K562 (cell line): ENCODE data around the gene COX6A1. TPM values are rescaled to one million over a fixed set of nuclear protein-coding genes. Genes with fewer than 3 reads are reported as not detected.

Source experiments
- ATAC-seq: fragments of 200-7000 bp; cut with Tn5 transposase; 3 replicates; pipeline ENCODE4 v1.9.1; 2020; ENCODE audit warnings: moderate library complexity
- BruUV-seq: library from RNA; stranded (reverse); fragments of 400-500 nt; replicated peaks from 2 replicates; lab custom pipeline; 2021; lab: Mats Ljungman, UMichigan
- CTCF ChIA-PET: fragments of 300-600 bp; formaldehyde crosslinking; extraction: SDS; loops from one replicate; lab custom pipeline; 2021; ENCODE audit warnings: low intra/inter-chr PET ratio; lab: Yijun Ruan, JAX
- POLR2A ChIA-PET: fragments of 300-600, 350-650 bp; sonication (Branson Sonifier 250); formaldehyde crosslinking; extraction: SDS; loops from one replicate; lab custom pipeline; 2021; ENCODE audit warnings: antibody characterized with exemption, inconsistent platforms; lab: Yijun Ruan, JAX
- DNase-seq, 4 experiments: peaks; one replicate each; pipeline versions ENCODE4 v3.0.0 to v3.0.0-alpha.2; 2011 to 2018; ENCODE audit warnings: low spot score in 3 of 4, mixed read lengths in 3 of 4; ENCODE audit errors: extremely low read depth in 1 of 4
- FAIRE-seq: peaks from 2 replicates; lab custom pipeline; 2011; peaks lifted over from hg19 to GRCh38; lab: Jason Lieb, UNC
- H2AFZ ChIP-seq: 2 replicates; pipeline ENCODE4 v1.6.0; 2011; ENCODE audit warnings: low read depth, low read length, control low read depth, inconsistent platforms
- H3K27ac ChIP-seq: fragments of 200-600 bp; 3 replicates; pipeline ENCODE4 v1.8.0; 2011; ENCODE audit warnings: low read depth, mild to moderate bottlenecking, control low read depth, inconsistent platforms, low read length, moderate library complexity, mixed read lengths; ENCODE audit errors: extremely low read depth
- H3K27me3 ChIP-seq, 2 experiments: fragments of 300-600 bp in 1 of 2; 2 replicates in 1 of 2; 3 replicates in 1 of 2; pipeline versions ENCODE4 v1.6.0 to v1.8.0; 2011; ENCODE audit warnings: inconsistent platforms in 2 of 2, low read length in 2 of 2, mild to moderate bottlenecking in 1 of 2, mixed read lengths in 1 of 2, moderate library complexity in 1 of 2; ENCODE audit not compliant: control insufficient read depth in 2 of 2, insufficient read depth in 2 of 2
- H3K36me3 ChIP-seq: fragments of 300-600 bp; 3 replicates; pipeline ENCODE4 v1.8.0; 2011; ENCODE audit warnings: mild to moderate bottlenecking, low read length, inconsistent platforms; ENCODE audit not compliant: control insufficient read depth, insufficient read depth
- H3K4me1 ChIP-seq, 2 experiments: fragments of 200-600 bp in 1 of 2; replicated peaks in 1 of 2; 2 replicates in 1 of 2; 3 replicates in 1 of 2; pipeline versions ENCODE4 v1.5.1 to v1.8.0; 2011; ENCODE audit warnings: inconsistent platforms in 2 of 2, low read length in 2 of 2, mild to moderate bottlenecking in 1 of 2, mixed read lengths in 1 of 2, moderate library complexity in 1 of 2; ENCODE audit not compliant: control insufficient read depth in 2 of 2, insufficient read depth in 2 of 2
- H3K4me2 ChIP-seq: 2 replicates; pipeline ENCODE4 v1.6.1; 2011; ENCODE audit warnings: low read length, control low read depth, inconsistent platforms, mixed read lengths; ENCODE audit not compliant: insufficient read depth
- H3K4me3 ChIP-seq: fragments of 200-600 bp; sonication (generic), shearing (Covaris generic); 2 replicates; pipeline ENCODE4 v1.5.1; 2016; ENCODE audit warnings: control low read depth, inconsistent platforms
- H3K79me2 ChIP-seq: fragments of 200-600 bp; 3 replicates; pipeline ENCODE4 v1.8.0; 2011; ENCODE audit warnings: low read length, inconsistent platforms; ENCODE audit not compliant: control insufficient read depth, insufficient read depth
- H3K9ac ChIP-seq, 2 experiments: 2 replicates each; pipeline versions ENCODE4 v1.6.0 to v1.6.1; 2011; ENCODE audit warnings: low read depth in 2 of 2, low read length in 2 of 2, control low read depth in 1 of 2, inconsistent platforms in 1 of 2, mild to moderate bottlenecking in 1 of 2, mixed read lengths in 1 of 2; ENCODE audit not compliant: insufficient read depth in 1 of 2
- H3K9me1 ChIP-seq: one replicate; pipeline ENCODE4 v1.6.0; 2011; ENCODE audit warnings: inconsistent platforms, mild to moderate bottlenecking, low read length, moderate library complexity; ENCODE audit not compliant: control insufficient read depth, insufficient read depth
- H3K9me3 ChIP-seq: replicated peaks from 2 replicates; pipeline ENCODE4 v1.5.1; 2011; ENCODE audit warnings: low read depth, low read length, inconsistent platforms; ENCODE audit not compliant: control insufficient read depth, insufficient read depth
- H4K20me1 ChIP-seq: replicated peaks from 2 replicates; pipeline ENCODE4 v1.6.1; 2011; ENCODE audit warnings: low read length, inconsistent platforms, mixed read lengths; ENCODE audit not compliant: control insufficient read depth, insufficient read depth
- ARHGAP35 ChIP-seq: fragments of 450-650 bp; IDR thresholded peaks from 2 replicates; pipeline ENCODE4 v1.6.1; 2018; ENCODE audit not compliant: partially characterized antibody
- ARNT ChIP-seq, 2 experiments: fragments of 450-650 bp; IDR thresholded peaks; 2 replicates each; pipeline ENCODE4 v1.6.1; 2016; ENCODE audit warnings: mild to moderate bottlenecking in 1 of 2
- BCOR ChIP-seq: fragments of 450-650 bp; IDR thresholded peaks from 2 replicates; pipeline ENCODE4 v1.6.1; 2016
- CBX3 ChIP-seq, 2 experiments: IDR thresholded peaks; 1 replicate in 1 of 2; 2 replicates in 1 of 2; pipeline ENCODE4 v1.6.1; 2012; ENCODE audit warnings: inconsistent platforms in 2 of 2, low read length in 2 of 2, borderline replicate concordance in 1 of 2, control low read depth in 1 of 2
- ESRRB ChIP-seq: fragments of 250-450 bp; sonication (Bioruptor Pico); IDR thresholded peaks from 2 replicates; pipeline ENCODE4 v1.5.0; 2020; ENCODE audit warnings: mild to moderate bottlenecking, moderate library complexity, borderline replicate concordance
- ETS2 ChIP-seq: IDR thresholded peaks from 2 replicates; pipeline ENCODE4 v1.6.1; 2016; ENCODE audit warnings: borderline replicate concordance, missing genetic modification characterization, mild to moderate bottlenecking, moderate library complexity, missing compliant biosample characterization; ENCODE audit not compliant: poor library complexity, severe bottlenecking
- GATAD2B ChIP-seq: fragments of 450-650 bp; IDR thresholded peaks from 2 replicates; pipeline ENCODE4 v1.6.1; 2017; ENCODE audit warnings: mild to moderate bottlenecking, borderline replicate concordance
- KLF13 ChIP-seq: fragments of 450-650 bp; IDR thresholded peaks from 2 replicates; pipeline ENCODE4 v1.6.1; 2016; ENCODE audit warnings: missing genetic modification characterization, low read depth, mild to moderate bottlenecking, missing compliant biosample characterization, moderate library complexity, borderline replicate concordance
- MECOM ChIP-seq: fragments of 250-450 bp; sonication (Bioruptor Pico); IDR thresholded peaks from 2 replicates; pipeline ENCODE4 v1.8.0; 2022; ENCODE audit warnings: inconsistent platforms
- RBFOX2 ChIP-seq: fragments of 200-400 bp; formaldehyde crosslinking; IDR thresholded peaks from 2 replicates; pipeline ENCODE4 v1.6.1; 2017; ENCODE audit warnings: low read depth, mild to moderate bottlenecking, low read length, moderate library complexity
- RBM15 ChIP-seq: fragments of 200-400 bp; formaldehyde crosslinking; IDR thresholded peaks from 2 replicates; pipeline ENCODE4 v1.6.1; 2018; ENCODE audit warnings: mild to moderate bottlenecking, low read length, moderate library complexity; ENCODE audit not compliant: insufficient read depth
- SP1 ChIP-seq: sonication (generic); formaldehyde crosslinking; IDR thresholded peaks from 2 replicates; pipeline ENCODE4 v1.8.1; 2022; ENCODE audit warnings: mild to moderate bottlenecking, missing genetic modification reagents
- TAF1 ChIP-seq: IDR thresholded peaks from 2 replicates; pipeline ENCODE4 v1.6.1; 2011; ENCODE audit warnings: mild to moderate bottlenecking, low read length, moderate library complexity; ENCODE audit not compliant: insufficient read depth, control insufficient read depth, severe bottlenecking; ENCODE audit errors: extremely low read depth
- TCF7 ChIP-seq: sonication (generic); IDR thresholded peaks from 2 replicates; pipeline ENCODE4 v1.6.1; 2016; ENCODE audit warnings: antibody characterized with exemption, borderline replicate concordance
- ZNF561 ChIP-seq: fragments of 450-650 bp; formaldehyde crosslinking; conservative IDR thresholded peaks from 2 replicates; pipeline ENCODE4 v1.4.0; 2020; ENCODE audit warnings: mild to moderate bottlenecking, moderate library complexity
- WGBS: fragments of 100-300 bp; shearing (Covaris generic); methylation state at CpG from one replicate; pipeline ENCODE4 v1.1.6; 2016; ENCODE audit warnings: low coverage, mixed read lengths; ENCODE audit not compliant: insufficient coverage; ENCODE audit errors: missing lambda C conversion rate; 5-methylcytosine and 5-hydroxymethylcytosine counted together
- in situ Hi-C: fragments of 300-500 bp; cut with MboI; formaldehyde crosslinking; loops from 4 replicates; pipeline ENCODE4 v1.15.0; 2018; ENCODE audit warnings: inconsistent platforms, mixed read lengths
- intact Hi-C: fragments of 100-400 bp; cut with micrococcal nuclease; formaldehyde crosslinking; loops from 2 replicates; pipeline ENCODE4 v1.14.2; 2022
- polyA plus RNA-seq, 8 experiments: library from polyadenylated mRNA; depleted of rRNA in 4 of 8; stranded (reverse) in 5 of 8; unstranded in 3 of 8; fragments of >200 nt; fragmentation: Nextera tagmentation in 2 of 8; fragmentation: Illumina TruSeq in 1 of 8; extraction: Ambion mirVana in 2 of 8; extraction: Trizol in 1 of 8; gene quantifications; 2 replicates each; pipeline versions ENCODE4 v1.2.1 to v1.2.3, GENCODE V29; 2011 to 2014; ENCODE audit warnings: inconsistent platforms in 1 of 8, missing spikeins in 1 of 8
- total RNA-seq, 7 experiments: library from RNA; depleted of rRNA in 6 of 7; stranded (reverse); fragments of >200 nt in 6 of 7; fragmentation: Illumina TruSeq in 2 of 7; extraction: Trizol in 2 of 7; gene quantifications; 2 replicates each; pipeline versions ENCODE4 v1.2.1 to v1.2.3, GENCODE V29; 2011 to 2021; ENCODE audit warnings: low replicate concordance in 1 of 7
- TF ChIP-seq, protein P1 (sequence below): fragments of 250-450 bp; sonication (Bioruptor Pico); IDR thresholded peaks from 2 replicates; pipeline ENCODE4 v1.5.0; 2020; ENCODE audit warnings: mild to moderate bottlenecking

The COX6A1 gene
- total and polyA plus RNA-seq, 9 of the 15 experiments (the other 6 are each of a cell fraction or from before 2014, with no cell fraction given) = 414 to 4,142 (median 931) TPM

DNA sequence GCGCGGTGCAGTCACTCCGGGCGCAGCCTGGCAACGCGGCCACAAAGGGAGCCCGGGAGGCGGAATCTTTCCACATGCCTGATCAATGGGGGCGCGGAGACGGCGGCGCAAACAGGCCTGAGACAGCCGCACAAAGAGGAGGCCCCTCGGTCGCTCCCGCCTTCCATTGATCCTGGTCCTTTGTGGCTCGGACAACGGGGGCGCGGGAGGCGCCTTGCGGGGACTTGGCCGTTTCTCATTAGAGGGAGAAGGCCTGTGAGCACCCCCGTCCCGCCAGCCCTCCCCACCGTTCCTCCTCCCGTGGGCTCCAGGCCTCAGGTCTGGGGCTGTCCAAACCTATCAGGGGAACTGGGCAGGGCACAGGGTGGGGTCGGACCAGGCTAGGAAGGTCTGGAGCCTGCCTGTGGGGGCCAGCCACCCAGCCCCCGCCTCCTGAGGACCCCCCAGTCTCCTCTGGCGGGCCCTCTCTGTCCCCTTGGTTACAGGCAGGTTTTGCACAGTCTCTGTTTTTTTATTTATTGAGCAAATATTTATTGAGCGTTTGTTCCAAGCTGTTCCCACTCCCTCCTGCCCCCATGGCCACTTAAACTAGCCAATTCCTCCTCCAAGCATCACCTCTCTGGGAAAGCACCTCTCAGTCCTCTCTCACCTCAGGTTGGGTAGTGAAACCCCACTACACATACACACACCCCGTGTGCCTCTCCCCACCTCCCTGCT, 39.9 kb upstream of the COX6A1 start (continued):
- TF ChIP-seq ZNF561 (CRISPR knock-in tag) (no peak), BCOR (no peak), RBM15 (no peak), CBX3 (IDR thresholded peaks at IDR 0.05; ENCODE audit: borderline replicate concordance in 1 of 2, low read length in 2 of 2) (no peak), TAF1 (no peak), ARHGAP35 (no peak)

DNA sequence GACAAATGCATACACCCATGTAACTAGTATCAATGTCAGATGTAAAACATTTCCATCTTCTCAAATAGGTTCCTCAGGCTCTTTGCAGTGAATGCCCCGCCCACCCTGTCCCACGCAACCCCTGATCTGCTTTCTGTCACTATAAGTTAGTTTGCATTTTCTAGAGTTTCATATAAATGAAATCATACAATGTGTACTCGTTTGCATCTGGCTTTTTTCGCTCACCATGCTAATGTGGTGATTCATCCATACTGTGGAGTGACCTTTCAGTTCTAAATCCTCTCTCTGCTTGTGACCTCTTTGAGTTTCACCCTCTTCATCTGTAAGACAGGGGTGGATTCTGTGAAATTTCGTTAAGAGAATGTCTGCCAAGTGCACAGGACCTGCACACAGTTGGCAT, 38.4 kb upstream of the COX6A1 start:
- POLR2A ChIA-PET = interaction anchor here (0.6 kb wide), 1 partner anchor 27 kb away, joined by 3 read pairs; no protein-coding TSS in a partner anchor
- CTCF ChIA-PET = no interaction called here
- no peak overlapping the region for H3K4me3 ChIP-seq

More for the DNA sequence above, 38.4 kb upstream of the COX6A1 start:
- Histone ChIP-seq H3K27me3 (peaks cover 16 to 32% of the 10 kb centered on the region in 2 experiments), H3K9me1 (no peaks in the 10 kb centered on the region), H3K79me2 (no peaks in the 10 kb centered on the region), H4K20me1 (peaks cover 3% of the 10 kb centered on the region; the same call in 1 of the 2 replicates), H3K36me3 (no peaks in the 10 kb centered on the region), H3K4me2 (no peak overlapping the region), H3K27ac (no peak overlapping the region), H3K9me3 (no peaks in the 10 kb centered on the region; the same call in 1 of the 2 replicates), H2AFZ (no peak overlapping the region), H3K4me1 (peaks cover 0 to 7% of the 10 kb centered on the region in 2 experiments; a peak in 2 of 5 replicates), H3K9ac (no peak overlapping the region)
- BruUV-seq = no TSS peak
- in situ Hi-C loops (no loop called here), intact Hi-C loops (no loop called here)
- FAIRE-seq (no peak), DNase-seq (no peak), ATAC-seq (no peak)
- 15% methylated on average over 5 of the region's 5 CpGs for WGBS
- TF ChIP-seq MECOM (CRISPR knock-in tag) = no peak
- TF ChIP-seq SP1 (CRISPR knock-in tag) = no peak
- TF ChIP-seq, protein P1, sequence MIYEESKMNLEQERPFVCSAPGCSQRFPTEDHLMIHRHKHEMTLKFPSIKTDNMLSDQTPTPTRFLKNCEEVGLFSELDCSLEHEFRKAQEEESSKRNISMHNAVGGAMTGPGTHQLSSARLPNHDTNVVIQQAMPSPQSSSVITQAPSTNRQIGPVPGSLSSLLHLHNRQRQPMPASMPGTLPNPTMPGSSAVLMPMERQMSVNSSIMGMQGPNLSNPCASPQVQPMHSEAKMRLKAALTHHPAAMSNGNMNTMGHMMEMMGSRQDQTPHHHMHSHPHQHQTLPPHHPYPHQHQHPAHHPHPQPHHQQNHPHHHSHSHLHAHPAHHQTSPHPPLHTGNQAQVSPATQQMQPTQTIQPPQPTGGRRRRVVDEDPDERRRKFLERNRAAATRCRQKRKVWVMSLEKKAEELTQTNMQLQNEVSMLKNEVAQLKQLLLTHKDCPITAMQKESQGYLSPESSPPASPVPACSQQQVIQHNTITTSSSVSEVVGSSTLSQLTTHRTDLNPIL = no peak
- TF ChIP-seq TCF7 = no peak
- TF ChIP-seq ETS2 (tag) = no peak
- TF ChIP-seq ARNT (IDR thresholded peaks at IDR 0.05) = no peak
- TF ChIP-seq RBFOX2 = no peak
- TF ChIP-seq BCOR = no peak
- TF ChIP-seq KLF13 = no peak
- no peak for TF ChIP-seq ESRRB (CRISPR knock-in tag)
- no peak for TF ChIP-seq GATAD2B
